ENCODE data around the gene SERPINB1. TPM values are rescaled to one million over a fixed set of nuclear protein-coding genes. Genes with fewer than 3 reads are reported as not detected.

The SERPINB1 gene
- total RNA-seq, 1 experiment from 2014 or later, result 28.0 TPM

GRCh38 chr6:2827142-2827541, 14.5 kb downstream of the SERPINB1 start:
- Histone ChIP-seq H3K4me3 (no peak overlapping the region), H3K27ac (no peak overlapping the region), H3K9me3 (replicated peaks) (no peaks in the 10 kb centered on the region)

GRCh38 chr6:2826131-2826530, 15.5 kb downstream of the SERPINB1 start:
- no peak for DNase-seq (ENCODE audit: low read depth in 1 of 2, low spot score in 2 of 2)
- Histone ChIP-seq H3K4me1 (replicated peaks) (0 out of 2 replicates have a peak, but pooled peaks cover 2% of the 10 kb centered on the region), H3K9me3 (replicated peaks) (no peaks in the 10 kb centered on the region), H3K36me3 (no peaks in the 10 kb centered on the region), H3K4me3 (no peak overlapping the region), H3K27me3 (replicated peaks) (no peaks in the 10 kb centered on the region), H3K27ac (no peak overlapping the region)

More at GRCh38 chr6:2827142-2827541, 14.5 kb downstream of the SERPINB1 start:
- Histone ChIP-seq H3K36me3 (peaks cover 3% of the 10 kb centered on the region; the same call in 1 of the 2 replicates), H3K4me1 (replicated peaks) (0 out of 2 replicates have a peak, but pooled peaks cover 2% of the 10 kb centered on the region), H3K27me3 (replicated peaks) (no peaks in the 10 kb centered on the region)
- no peak for DNase-seq (ENCODE audit: low read depth in 1 of 2, low spot score in 2 of 2)

GRCh38 chr6:2823104-2823850, 18.4 kb downstream of the SERPINB1 start:
- Histone ChIP-seq H3K9me3 (replicated peaks) (no peaks in the 10 kb centered on the region), H3K27ac (no peak overlapping the region), H3K4me3 (no peak overlapping the region), H3K27me3 (replicated peaks) (no peaks in the 10 kb centered on the region), H3K36me3 (no peaks in the 10 kb centered on the region; the same call in 1 of the 2 replicates), H3K4me1 (replicated peaks) (peaks cover 13% of the 10 kb centered on the region)
- DNase-seq (ENCODE audit: low read depth in 1 of 2, low spot score in 2 of 2), result no peak

- H3K9me3 ChIP-seq (replicated peaks), result no peaks in the 10 kb centered on the region
- H3K4me3 ChIP-seq, result no peak overlapping the region
- H3K27me3 ChIP-seq (replicated peaks), result no peaks in the 10 kb centered on the region
- H3K36me3 ChIP-seq, result no peaks in the 10 kb centered on the region; the same call in 1 of the 2 replicates
- H3K4me1 ChIP-seq (replicated peaks), result peaks cover 24% of the 10 kb centered on the region
- DNase-seq (ENCODE audit: low read depth in 1 of 2, low spot score in 2 of 2), result no peak
- H3K27ac ChIP-seq, result no peak overlapping the region
These were observed 20.1 kb downstream of the SERPINB1 start for GRCh38 chr6:2821554-2821953.

- H3K4me3 ChIP-seq, result no peak overlapping the region
- H3K9me3 ChIP-seq (replicated peaks), result peaks cover 6% of the 10 kb centered on the region; the same call in 1 of the 2 replicates
- H3K36me3 ChIP-seq, result no peaks in the 10 kb centered on the region; the same call in 1 of the 2 replicates
- H3K27ac ChIP-seq, result no peak overlapping the region
- no peaks in the 10 kb centered on the region for H3K27me3 ChIP-seq (replicated peaks)
- DNase-seq (ENCODE audit: low read depth in 1 of 2, low spot score in 2 of 2), result no peak
- peaks cover 24% of the 10 kb centered on the region for H3K4me1 ChIP-seq (replicated peaks)
These were observed 21.2 kb downstream of the SERPINB1 start for GRCh38 chr6:2820415-2820814.

- Histone ChIP-seq H3K27ac (no peak overlapping the region), H3K4me3 (no peak overlapping the region), H3K27me3 (replicated peaks) (no peaks in the 10 kb centered on the region), H3K4me1 (replicated peaks) (peaks cover 24% of the 10 kb centered on the region), H3K36me3 (no peaks in the 10 kb centered on the region; the same call in 1 of the 2 replicates), H3K9me3 (replicated peaks) (peaks cover 6% of the 10 kb centered on the region; the same call in 1 of the 2 replicates)
- no peak for DNase-seq (ENCODE audit: low read depth in 1 of 2, low spot score in 2 of 2)
These were observed 21.7 kb downstream of the SERPINB1 start for GRCh38 chr6:2819978-2820377.

GRCh38 chr6:2819115-2819514, 22.5 kb downstream of the SERPINB1 start:
- no peak overlapping the region for H3K4me3 ChIP-seq

GRCh38 chr6:2818593-2818992, 23.1 kb downstream of the SERPINB1 start:
- Histone ChIP-seq H3K36me3 (no peaks in the 10 kb centered on the region; the same call in 1 of the 2 replicates), H3K4me3 (no peak overlapping the region), H3K9me3 (replicated peaks) (peaks cover 6% of the 10 kb centered on the region; the same call in 1 of the 2 replicates), H3K27ac (peak overlapping the region; percentile 79), H3K4me1 (replicated peaks) (peaks cover 24% of the 10 kb centered on the region), H3K27me3 (replicated peaks) (no peaks in the 10 kb centered on the region)
- DNase-seq (ENCODE audit: low read depth in 1 of 2, low spot score in 2 of 2), result peak in 1 of 2 experiments; percentile 49

More at GRCh38 chr6:2819115-2819514, 22.5 kb downstream of the SERPINB1 start:
- no peak for DNase-seq (ENCODE audit: low read depth in 1 of 2, low spot score in 2 of 2)
- peaks cover 24% of the 10 kb centered on the region for H3K4me1 ChIP-seq (replicated peaks)
- H3K27me3 ChIP-seq (replicated peaks), result no peaks in the 10 kb centered on the region
- H3K36me3 ChIP-seq, result no peaks in the 10 kb centered on the region; the same call in 1 of the 2 replicates
- H3K9me3 ChIP-seq (replicated peaks), result peaks cover 6% of the 10 kb centered on the region; the same call in 1 of the 2 replicates
- H3K27ac ChIP-seq, result peak overlapping the region; percentile 79

- Histone ChIP-seq H3K27me3 (replicated peaks) (no peaks in the 10 kb centered on the region), H3K36me3 (no peaks in the 10 kb centered on the region; the same call in 1 of the 2 replicates), H3K27ac (peak overlapping the region; percentile 79), H3K4me3 (no peak overlapping the region), H3K4me1 (replicated peaks) (peaks cover 22% of the 10 kb centered on the region), H3K9me3 (replicated peaks) (peaks cover 6% of the 10 kb centered on the region; the same call in 1 of the 2 replicates)
- peak in 1 of 2 experiments; percentile 64 for DNase-seq (ENCODE audit: low read depth in 1 of 2, low spot score in 2 of 2)
These were observed 23.7 kb downstream of the SERPINB1 start for GRCh38 chr6:2817903-2818443.

- no peaks in the 10 kb centered on the region; the same call in 1 of the 2 replicates for H3K36me3 ChIP-seq
These were observed 25.5 kb downstream of the SERPINB1 start for GRCh38 chr6:2816158-2816557.

GRCh38 chr6:2812695-2813094, 29.0 kb downstream of the SERPINB1 start:
- no peak overlapping the region for H3K4me3 ChIP-seq
- peaks cover 6% of the 10 kb centered on the region for H3K4me1 ChIP-seq (replicated peaks)
- H3K9me3 ChIP-seq (replicated peaks), result peaks cover 6% of the 10 kb centered on the region; the same call in 1 of the 2 replicates
- H3K27ac ChIP-seq, result no peak overlapping the region
- no peak for DNase-seq (ENCODE audit: low read depth in 1 of 2, low spot score in 2 of 2)
- H3K27me3 ChIP-seq (replicated peaks), result no peaks in the 10 kb centered on the region
- no peaks in the 10 kb centered on the region for H3K36me3 ChIP-seq

More at GRCh38 chr6:2816158-2816557, 25.5 kb downstream of the SERPINB1 start:
- H3K4me1 ChIP-seq (replicated peaks), result peaks cover 22% of the 10 kb centered on the region
- no peaks in the 10 kb centered on the region for H3K27me3 ChIP-seq (replicated peaks)
- no peak for DNase-seq (ENCODE audit: low read depth in 1 of 2, low spot score in 2 of 2)
- peaks cover 6% of the 10 kb centered on the region; the same call in 1 of the 2 replicates for H3K9me3 ChIP-seq (replicated peaks)
- no peak overlapping the region for H3K27ac ChIP-seq
- no peak overlapping the region for H3K4me3 ChIP-seq

- no peaks in the 10 kb centered on the region for H3K9me3 ChIP-seq (replicated peaks)
- H3K27me3 ChIP-seq (replicated peaks), result no peaks in the 10 kb centered on the region
- no peak overlapping the region for H3K4me3 ChIP-seq
- H3K4me1 ChIP-seq (replicated peaks), result no peaks in the 10 kb centered on the region
- no peak overlapping the region for H3K27ac ChIP-seq
- no peak for DNase-seq (ENCODE audit: low read depth in 1 of 2, low spot score in 2 of 2)
- H3K36me3 ChIP-seq, result no peaks in the 10 kb centered on the region
These were observed 31.5 kb downstream of the SERPINB1 start for GRCh38 chr6:2810092-2810671.

- Histone ChIP-seq H3K27ac (no peak overlapping the region), H3K4me3 (no peak overlapping the region), H3K36me3 (no peaks in the 10 kb centered on the region)
These were observed 32.6 kb downstream of the SERPINB1 start for GRCh38 chr6:2809015-2809414.

More at GRCh38 chr6:2809015-2809414, 32.6 kb downstream of the SERPINB1 start:
- no peak for DNase-seq (ENCODE audit: low read depth in 1 of 2, low spot score in 2 of 2)
- Histone ChIP-seq H3K9me3 (replicated peaks) (no peaks in the 10 kb centered on the region), H3K4me1 (replicated peaks) (no peaks in the 10 kb centered on the region), H3K27me3 (replicated peaks) (no peaks in the 10 kb centered on the region)

All from SJSA1 (cell line).